Smooth muscle cell (in vitro differentiated cells): ENCODE data around the gene NPS. TPM values are rescaled to one million over a fixed set of nuclear protein-coding genes. Genes with fewer than 3 reads are reported as not detected.
A peak's percentile ranks its signal among the peaks of the same experiment; 100 is the strongest.

Experiments used
- DNase-seq: peaks from one replicate; lab custom pipeline; 2025; ENCODE audit not compliant: unreplicated experiment; lab: John Stamatoyannopoulos, UW
- H2AFZ ChIP-seq: fragments of 200-600 bp; sonication (generic); 2 replicates; pipeline ENCODE4 v1.6.0; 2016; ENCODE audit warnings: antibody characterized with exemption, low read depth, mild to moderate bottlenecking
- H3F3A ChIP-seq: fragments of 200-600 bp; sonication (generic); 2 replicates; pipeline ENCODE4 v1.6.0; 2017; ENCODE audit warnings: antibody characterized with exemption, low read depth
- H3K27ac ChIP-seq: fragments of 200-600 bp; sonication (generic); 2 replicates; pipeline ENCODE4 v1.5.1; 2016; ENCODE audit warnings: low read depth, mild to moderate bottlenecking
- H3K27me3 ChIP-seq: fragments of 200-600 bp; sonication (generic); 2 replicates; pipeline ENCODE4 v1.6.1; 2016; ENCODE audit warnings: low read depth, mild to moderate bottlenecking
- H3K36me3 ChIP-seq: fragments of 200-600 bp; sonication (generic); 2 replicates; pipeline ENCODE4 v1.5.1; 2016; ENCODE audit warnings: low read depth
- H3K4me1 ChIP-seq: fragments of 200-600 bp; sonication (generic); 2 replicates; pipeline ENCODE4 v1.5.1; 2016; ENCODE audit warnings: low read depth
- H3K4me2 ChIP-seq: fragments of 200-600 bp; sonication (generic); 2 replicates; pipeline ENCODE4 v1.6.0; 2016; ENCODE audit warnings: mild to moderate bottlenecking
- H3K4me3 ChIP-seq: fragments of 200-600 bp; sonication (generic); 2 replicates; pipeline ENCODE4 v1.5.1; 2016; ENCODE audit warnings: mild to moderate bottlenecking
- H3K79me2 ChIP-seq: fragments of 200-600 bp; sonication (generic); 2 replicates; pipeline ENCODE4 v1.6.0; 2016; ENCODE audit warnings: low read depth, mild to moderate bottlenecking
- H3K9ac ChIP-seq: fragments of 200-600 bp; sonication (generic); 2 replicates; pipeline ENCODE4 v1.6.0; 2016; ENCODE audit warnings: low read depth
- H3K9me3 ChIP-seq: fragments of 200-600 bp; sonication (generic); replicated peaks from 2 replicates; pipeline ENCODE4 v1.5.1; 2016; ENCODE audit warnings: low read depth
- H4K20me1 ChIP-seq: fragments of 200-600 bp; sonication (generic); 2 replicates; pipeline ENCODE4 v1.6.0; 2016; ENCODE audit warnings: low read depth
- WGBS: methylation state at CpG from one replicate; pipeline ENCODE4 v1.1.7; 2016; ENCODE audit warnings: low lambda C conversion rate; 5-methylcytosine and 5-hydroxymethylcytosine counted together
- polyA plus RNA-seq: library from polyadenylated mRNA; unstranded; fragments of >200 nt; fragmentation: Nextera tagmentation; extraction: Ambion mirVana; gene quantifications from 2 replicates; pipeline ENCODE4 v1.2.1, GENCODE V29; 2016
- total RNA-seq: library from RNA; depleted of rRNA; stranded (reverse); fragments of >200 nt; gene quantifications from 2 replicates; pipeline ENCODE4 v1.2.3, GENCODE V29; 2014
- TF ChIP-seq, protein P1 (sequence below): fragments of 200-600 bp; sonication (generic); IDR thresholded peaks from 2 replicates; pipeline ENCODE4 v1.5.1; 2017; ENCODE audit warnings: borderline replicate concordance, mild to moderate bottlenecking, antibody characterized with exemption; ENCODE audit not compliant: insufficient read depth, poor library complexity, severe bottlenecking

Gene NPS
- total and polyA plus RNA-seq, 2 experiments from 2014 or later: not detected

DNA sequence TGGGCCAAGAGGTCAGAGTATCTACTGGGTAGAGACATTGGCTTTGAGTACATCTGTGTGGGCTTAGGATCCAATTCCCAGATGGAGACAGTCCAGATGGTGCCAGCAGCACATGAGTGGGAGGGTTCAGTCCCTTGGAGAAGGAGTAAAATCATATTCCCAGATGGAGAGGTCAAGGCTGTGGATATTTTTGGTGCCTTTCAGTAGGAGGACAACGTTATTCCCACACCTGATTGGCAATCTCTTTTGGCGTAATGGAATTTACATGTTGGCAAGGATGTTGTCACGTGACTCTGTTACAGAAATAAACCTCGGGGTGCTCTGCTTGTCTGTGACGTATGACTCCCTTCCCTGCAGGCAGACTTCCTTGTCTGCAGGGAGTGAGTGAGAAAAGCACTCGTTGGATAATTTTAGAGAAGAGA, 27.6 kb downstream of the NPS start:
- no peak for DNase-seq

DNA sequence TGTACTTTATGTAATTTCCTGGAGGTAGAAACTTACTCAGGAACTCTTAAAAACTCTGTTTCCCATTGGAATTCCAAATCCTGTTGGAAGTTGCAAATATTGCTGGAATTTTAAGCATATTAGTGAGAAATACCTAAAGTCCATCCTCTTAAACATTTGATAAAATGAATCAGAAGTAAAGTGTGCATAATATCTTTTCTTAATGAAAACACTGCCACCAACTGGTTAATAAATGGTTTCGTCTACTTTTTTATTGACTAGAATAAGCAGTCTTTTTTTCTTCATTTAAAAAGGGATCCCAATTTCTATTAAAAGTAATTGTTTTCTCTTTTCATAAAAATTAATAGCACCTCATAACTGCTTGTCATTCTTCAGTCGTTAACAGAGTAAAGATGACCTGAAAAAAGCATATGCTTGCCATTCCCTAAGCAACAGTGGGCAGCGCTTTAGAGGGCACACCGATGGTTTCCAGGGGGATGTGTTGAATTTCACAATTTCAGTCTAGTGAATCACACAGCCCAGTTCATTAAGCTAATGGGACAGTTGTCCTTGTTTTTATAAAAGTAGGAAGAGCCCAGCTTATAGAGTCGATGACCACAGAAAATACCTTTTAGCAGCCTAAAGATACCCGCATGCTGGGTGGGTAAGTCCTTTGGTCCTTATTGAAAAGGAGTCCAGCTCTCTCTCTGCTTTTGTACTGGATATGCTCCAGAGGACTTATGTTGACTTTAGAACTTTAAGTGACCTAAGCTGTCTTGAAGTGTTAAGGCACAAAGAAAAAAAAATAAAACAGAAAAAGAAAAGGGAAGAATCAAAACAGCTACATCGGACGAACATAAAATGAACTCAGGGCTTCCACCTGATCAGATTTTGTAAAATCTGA, 28.5 kb downstream of the NPS start:
- no peaks in the 10 kb centered on the region for H3K9me3 ChIP-seq
- H3K4me1 ChIP-seq: no peaks in the 10 kb centered on the region
- H3K9ac ChIP-seq: no peak overlapping the region
- TF ChIP-seq, protein P1, sequence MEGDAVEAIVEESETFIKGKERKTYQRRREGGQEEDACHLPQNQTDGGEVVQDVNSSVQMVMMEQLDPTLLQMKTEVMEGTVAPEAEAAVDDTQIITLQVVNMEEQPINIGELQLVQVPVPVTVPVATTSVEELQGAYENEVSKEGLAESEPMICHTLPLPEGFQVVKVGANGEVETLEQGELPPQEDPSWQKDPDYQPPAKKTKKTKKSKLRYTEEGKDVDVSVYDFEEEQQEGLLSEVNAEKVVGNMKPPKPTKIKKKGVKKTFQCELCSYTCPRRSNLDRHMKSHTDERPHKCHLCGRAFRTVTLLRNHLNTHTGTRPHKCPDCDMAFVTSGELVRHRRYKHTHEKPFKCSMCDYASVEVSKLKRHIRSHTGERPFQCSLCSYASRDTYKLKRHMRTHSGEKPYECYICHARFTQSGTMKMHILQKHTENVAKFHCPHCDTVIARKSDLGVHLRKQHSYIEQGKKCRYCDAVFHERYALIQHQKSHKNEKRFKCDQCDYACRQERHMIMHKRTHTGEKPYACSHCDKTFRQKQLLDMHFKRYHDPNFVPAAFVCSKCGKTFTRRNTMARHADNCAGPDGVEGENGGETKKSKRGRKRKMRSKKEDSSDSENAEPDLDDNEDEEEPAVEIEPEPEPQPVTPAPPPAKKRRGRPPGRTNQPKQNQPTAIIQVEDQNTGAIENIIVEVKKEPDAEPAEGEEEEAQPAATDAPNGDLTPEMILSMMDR: peak; percentile 19
- no peaks in the 10 kb centered on the region for H3K36me3 ChIP-seq
- H3K4me3 ChIP-seq: no peak overlapping the region
- H3K27me3 ChIP-seq: peaks cover 13% of the 10 kb centered on the region
- no peak overlapping the region for H2AFZ ChIP-seq
- no peaks in the 10 kb centered on the region for H3F3A ChIP-seq
- no peak for DNase-seq
- H3K27ac ChIP-seq: no peak overlapping the region
- H4K20me1 ChIP-seq: no peaks in the 10 kb centered on the region
- WGBS: 81% methylated on average over 8 of the region's 8 CpGs
- H3K79me2 ChIP-seq: no peaks in the 10 kb centered on the region
- no peak overlapping the region for H3K4me2 ChIP-seq

More for the DNA sequence above, 27.6 kb downstream of the NPS start:
- H3K4me1 ChIP-seq: no peaks in the 10 kb centered on the region
- H2AFZ ChIP-seq: no peak overlapping the region
- no peaks in the 10 kb centered on the region for H3F3A ChIP-seq
- no peak overlapping the region for H3K9ac ChIP-seq
- no peaks in the 10 kb centered on the region for H3K79me2 ChIP-seq
- no peaks in the 10 kb centered on the region for H3K9me3 ChIP-seq
- no peak overlapping the region for H3K4me3 ChIP-seq
- H3K27me3 ChIP-seq: peaks cover 14% of the 10 kb centered on the region
- TF ChIP-seq, protein P1: no peak
- no peaks in the 10 kb centered on the region for H4K20me1 ChIP-seq
- 61% methylated on average over 6 of the region's 6 CpGs for WGBS
- H3K27ac ChIP-seq: no peak overlapping the region
- H3K36me3 ChIP-seq: no peaks in the 10 kb centered on the region
- no peak overlapping the region for H3K4me2 ChIP-seq

DNA sequence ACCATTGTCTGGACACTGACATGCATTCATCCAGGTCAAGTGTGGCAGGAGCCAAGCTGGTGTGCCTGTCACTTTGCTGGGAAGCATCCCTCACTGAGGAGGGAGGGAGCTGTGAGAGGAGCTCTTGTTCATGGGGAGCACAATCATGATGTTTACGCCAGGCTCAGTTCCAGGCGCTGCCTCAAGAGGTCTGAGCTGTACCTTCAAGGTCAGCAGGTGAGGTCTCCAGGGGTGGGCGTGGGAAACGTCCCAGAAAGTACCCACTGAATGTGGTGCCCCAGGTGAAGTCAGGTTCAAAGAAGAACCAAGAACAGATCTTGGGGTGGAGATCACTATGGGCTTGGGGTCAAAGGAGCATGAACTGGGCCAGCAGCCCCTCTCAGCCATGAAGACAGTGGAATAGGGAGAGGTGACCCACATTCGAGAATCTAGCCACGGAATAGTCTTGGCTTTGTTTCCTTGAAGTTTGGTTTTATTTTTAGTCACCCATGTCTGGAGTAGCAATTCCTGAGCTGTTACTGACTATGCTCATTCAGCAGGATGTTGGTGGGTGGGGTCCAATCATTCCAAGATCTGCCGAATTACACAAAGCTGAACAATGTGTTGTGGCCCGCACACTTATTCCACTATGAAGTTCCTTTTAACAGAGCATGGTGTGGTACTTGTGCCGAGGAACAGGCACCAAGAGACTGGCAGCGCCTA, 29.3 kb downstream of the NPS start:
- H3K4me1 ChIP-seq: no peaks in the 10 kb centered on the region
- no peak overlapping the region for H3K4me3 ChIP-seq
- H3K27ac ChIP-seq: no peak overlapping the region
- H3K79me2 ChIP-seq: no peaks in the 10 kb centered on the region
- H3F3A ChIP-seq: no peaks in the 10 kb centered on the region
- no peak overlapping the region for H3K9ac ChIP-seq
- no peak overlapping the region for H3K4me2 ChIP-seq
- H3K9me3 ChIP-seq: no peaks in the 10 kb centered on the region
- peaks cover 18% of the 10 kb centered on the region for H3K27me3 ChIP-seq
- no peaks in the 10 kb centered on the region for H3K36me3 ChIP-seq
- no peaks in the 10 kb centered on the region for H4K20me1 ChIP-seq
- 79% methylated on average over 10 of the region's 10 CpGs for WGBS
- DNase-seq: no peak
- TF ChIP-seq, protein P1: no peak
- H2AFZ ChIP-seq: no peak overlapping the region
